Measurements from ENCODE around the gene DNTT.

DNTT gene

DNA sequence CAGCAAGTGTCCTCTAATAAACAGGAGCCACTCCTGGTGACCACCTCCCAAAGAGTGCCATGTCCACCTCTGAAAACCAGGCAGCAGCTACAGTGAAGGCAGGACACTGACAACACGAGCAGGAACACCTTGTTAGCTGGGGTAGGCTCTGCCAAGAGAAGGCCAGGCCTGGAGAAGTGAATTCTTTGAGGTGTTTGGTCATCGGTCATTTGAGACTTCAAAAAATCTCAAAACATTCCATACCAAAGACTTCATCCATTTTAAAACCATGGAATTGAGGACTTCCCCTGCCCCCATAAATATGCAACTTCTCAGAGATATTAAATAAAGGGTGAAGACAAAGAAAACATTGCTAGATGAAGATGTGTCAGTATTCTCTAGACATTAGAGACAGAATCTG is 82.9 kb downstream of the DNTT start:
- DNase-seq = no peak

DNA sequence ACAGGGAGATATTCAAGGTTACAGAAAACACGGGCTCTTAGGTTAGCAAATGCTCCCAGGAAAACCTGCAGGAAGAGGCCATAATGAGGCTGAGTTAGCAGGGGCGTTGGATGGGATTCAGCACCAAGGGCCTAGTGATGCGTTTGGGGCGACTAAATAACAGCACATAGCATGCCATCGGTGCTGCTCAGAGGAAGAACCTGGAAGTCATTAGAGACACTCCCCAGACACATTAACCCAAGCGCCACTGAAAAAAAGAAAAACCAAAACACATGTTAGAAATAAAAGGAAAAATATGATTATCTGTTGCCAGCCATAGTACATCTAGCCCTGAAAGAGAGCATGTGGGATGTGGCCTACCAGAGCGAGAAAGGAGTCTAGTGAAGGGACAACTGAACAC is 83.4 kb downstream of the DNTT start:
- DNase-seq = no peak

Data from activated CD4-positive, alpha-beta T cell treated with anti-CD3 and anti-CD28 coated beads, Interleukin-2, amount 50 U/mL, for 1 hour (primary cell).